Ectodermal cell (in vitro differentiated cells): Measurements from ENCODE around the gene USP5.

Source experiments
- H3K27ac ChIP-seq: 2 replicates; pipeline ENCODE4 v1.7.0; 2013; ENCODE audit warnings: mild to moderate bottlenecking, low read depth, low read length; ENCODE audit not compliant: insufficient read depth, poor library complexity, severe bottlenecking
- H3K27me3 ChIP-seq: 2 replicates; pipeline ENCODE4 v1.7.0; 2013; ENCODE audit warnings: mild to moderate bottlenecking, low read length; ENCODE audit not compliant: insufficient read depth, control insufficient read depth, poor library complexity, severe bottlenecking
- H3K36me3 ChIP-seq: one replicate; pipeline ENCODE4 v1.7.0; 2013; ENCODE audit warnings: low read length; ENCODE audit not compliant: control insufficient read depth, insufficient read depth
- H3K4me1 ChIP-seq: one replicate; pipeline ENCODE4 v1.7.0; 2013; ENCODE audit warnings: low read length; ENCODE audit not compliant: control insufficient read depth, insufficient read depth
- H3K4me3 ChIP-seq: 2 replicates; pipeline ENCODE4 v1.7.0; 2013; ENCODE audit warnings: low read depth, low read length, control low read depth; ENCODE audit not compliant: insufficient read depth
- H3K9me3 ChIP-seq: 2 replicates; pipeline ENCODE4 v1.7.0; 2013; ENCODE audit warnings: mild to moderate bottlenecking, low read length, moderate library complexity; ENCODE audit not compliant: control insufficient read depth
- WGBS, 2 experiments: methylation state at CpG; one replicate each; pipeline ENCODE4 v1.1.7; 2013; ENCODE audit warnings: missing lambda C conversion rate in 2 of 2; 5-methylcytosine and 5-hydroxymethylcytosine counted together

Gene USP5

DNA sequence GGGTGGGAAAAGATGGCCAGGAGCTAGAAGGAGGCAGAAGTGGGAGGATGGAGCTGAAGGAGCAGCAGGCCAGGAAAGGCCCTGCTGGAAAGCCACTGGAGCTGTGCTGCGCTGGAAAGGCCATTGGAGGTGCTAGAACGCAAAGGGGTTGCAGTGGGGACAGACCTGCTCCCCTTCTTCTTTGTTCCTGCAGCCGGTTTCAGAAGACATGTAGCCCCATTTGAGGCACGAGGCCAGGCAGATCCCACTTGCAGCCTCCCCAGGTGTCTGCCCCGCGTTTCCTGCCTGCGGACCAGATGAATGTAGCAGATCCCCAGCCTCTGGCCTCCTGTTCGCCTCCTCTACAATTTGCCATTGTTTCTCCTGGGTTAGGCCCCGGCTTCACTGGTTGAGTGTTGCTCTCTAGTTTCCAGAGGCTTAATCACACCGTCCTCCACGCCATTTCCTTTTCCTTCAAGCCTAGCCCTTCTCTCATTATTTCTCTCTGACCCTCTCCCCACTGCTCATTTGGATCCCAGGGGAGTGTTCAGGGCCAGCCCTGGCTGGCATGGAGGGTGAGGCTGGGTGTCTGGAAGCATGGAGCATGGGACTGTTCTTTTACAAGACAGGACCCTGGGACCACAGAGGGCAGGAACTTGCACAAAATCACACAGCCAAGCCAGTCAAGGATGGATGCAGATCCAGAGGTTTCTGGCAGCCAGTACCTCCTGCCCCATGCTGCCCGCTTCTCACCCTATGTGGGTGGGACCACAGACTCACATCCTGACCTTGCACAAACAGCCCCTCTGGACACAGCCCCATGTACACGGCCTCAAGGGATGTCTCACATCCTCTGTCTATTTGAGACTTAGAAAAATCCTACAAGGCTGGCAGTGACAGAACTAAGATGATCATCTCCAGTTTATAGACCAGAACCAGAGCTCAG lies 32.6 kb upstream of the USP5 start:
- no peaks in the 10 kb centered on the region for H3K9me3 ChIP-seq
- no peaks in the 10 kb centered on the region for H3K36me3 ChIP-seq
- H3K4me1 ChIP-seq: peaks cover 59% of the 10 kb centered on the region
- H3K4me3 ChIP-seq: no peak overlapping the region
- no peaks in the 10 kb centered on the region for H3K27me3 ChIP-seq
- 75 to 79% methylated on average over 13 of the region's 13 CpGs for WGBS, 2 experiments
- H3K27ac ChIP-seq: peak overlapping the region; percentile 67

DNA sequence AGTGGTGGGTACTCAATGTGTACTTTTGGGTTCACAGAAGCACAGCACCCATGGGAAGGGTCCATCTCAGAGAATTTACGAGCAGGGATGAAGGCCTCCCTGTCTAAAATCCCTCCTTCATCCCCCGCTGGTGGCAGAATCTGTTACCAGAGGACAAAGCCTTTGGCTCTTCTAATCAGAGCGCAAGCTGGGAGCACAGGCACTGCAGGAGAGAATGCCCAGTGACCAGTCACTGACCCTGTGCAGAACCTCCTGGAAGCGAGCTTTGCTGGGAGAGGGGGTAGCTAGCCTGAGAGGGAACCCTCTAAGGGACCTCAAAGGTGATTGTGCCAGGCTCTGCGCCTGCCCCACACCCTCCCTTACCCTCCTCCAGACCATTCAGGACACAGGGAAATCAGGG lies 31.8 kb upstream of the USP5 start:
- peak overlapping the region; percentile 67 for H3K27ac ChIP-seq
- no peaks in the 10 kb centered on the region for H3K36me3 ChIP-seq
- 31 to 34% methylated on average over 5 of the region's 5 CpGs for WGBS, 2 experiments
- H3K4me1 ChIP-seq: peaks cover 63% of the 10 kb centered on the region
- no peaks in the 10 kb centered on the region for H3K27me3 ChIP-seq
- no peak overlapping the region for H3K4me3 ChIP-seq
- H3K9me3 ChIP-seq: no peaks in the 10 kb centered on the region

DNA sequence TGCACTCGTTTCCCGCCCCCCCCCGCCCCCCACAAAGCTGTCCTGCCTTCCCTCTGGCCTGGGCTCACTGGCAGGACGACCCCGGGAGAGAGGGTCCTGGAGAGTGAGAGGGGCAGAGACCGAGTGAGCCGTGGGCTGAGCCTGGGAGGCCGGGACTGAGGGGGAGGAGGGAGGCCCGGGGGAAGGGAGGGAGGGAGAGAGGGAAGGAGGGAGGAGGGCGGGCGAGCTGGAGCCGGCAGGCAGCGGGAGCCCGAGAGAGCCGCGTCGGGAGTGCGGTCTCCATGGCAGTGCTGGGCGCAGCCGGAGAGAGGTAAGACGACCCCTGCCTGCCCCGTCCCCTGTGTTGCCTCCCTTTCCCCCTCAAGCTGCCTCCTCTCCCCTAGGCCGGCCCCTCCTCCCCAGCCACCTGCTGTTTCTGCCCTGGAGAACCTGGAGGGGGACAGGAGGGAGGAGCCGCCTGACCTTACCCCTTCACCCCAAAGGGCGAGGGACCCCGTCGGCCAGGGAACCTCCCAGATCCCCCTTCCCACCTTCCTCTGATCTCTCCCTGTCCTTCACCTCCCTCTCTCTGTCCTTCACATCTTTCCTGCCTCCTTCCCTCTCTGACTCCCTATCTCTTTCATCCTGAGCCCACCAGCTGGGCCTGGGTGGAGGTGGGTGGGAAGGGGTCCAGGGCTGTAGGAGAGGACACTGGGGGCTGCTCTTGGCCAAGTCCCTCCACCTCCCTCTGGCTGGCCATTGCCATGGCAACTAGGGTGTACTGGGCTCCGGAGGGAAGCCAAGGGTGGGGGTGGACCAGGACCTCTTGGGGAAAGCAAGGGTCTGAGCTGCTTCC lies 30.1 kb upstream of the USP5 start, which contains the start of gene GPR162:
TSS of gene GPR162 (plus strand) at position 231 of the 835 bp plus-strand sequence. CDS start 2,078 bp downstream, outside the sequence.
- H3K4me3 ChIP-seq: peak within 1 kb of the TSS; percentile 45
- WGBS, 2 experiments: 0 to 1% methylated on average over 25 to 28 of the region's 28 CpGs
- H3K4me1 ChIP-seq: peaks cover 71% of the 10 kb centered on the region

DNA sequence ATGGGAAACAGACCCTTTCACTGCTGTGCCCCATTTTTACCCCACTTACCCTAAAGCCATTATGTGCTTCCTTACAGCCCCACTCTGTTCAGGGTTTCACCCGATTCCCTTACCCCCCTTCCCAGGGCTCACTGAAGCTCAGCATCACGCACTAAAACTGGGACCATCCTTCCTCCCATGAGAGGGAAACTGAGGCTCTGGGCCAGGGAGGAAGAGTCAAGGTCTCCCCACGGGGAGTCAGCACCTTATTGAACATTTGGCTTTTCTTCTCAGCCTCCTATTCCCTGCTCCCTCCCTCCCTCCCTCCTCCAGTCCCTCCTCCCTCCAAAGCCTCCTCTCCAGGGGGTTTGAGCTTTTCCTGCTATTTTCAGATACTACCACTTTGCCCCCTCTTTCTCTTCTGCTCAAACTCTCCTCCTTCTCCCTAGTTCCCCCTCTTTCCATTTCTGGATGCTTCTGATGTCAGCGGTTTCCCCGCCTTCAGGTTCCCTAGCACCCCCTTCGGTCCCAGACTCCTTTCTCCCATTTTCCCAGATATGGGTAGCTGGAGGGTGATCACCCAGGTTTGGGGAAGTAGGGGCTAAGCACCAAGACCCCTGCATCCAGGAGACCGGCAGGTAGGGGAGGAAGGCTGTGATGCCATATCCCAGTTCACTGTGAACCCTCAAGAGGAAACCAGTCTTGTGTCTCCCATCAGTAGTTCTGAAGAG lies 29.4 kb upstream of the USP5 start:
- H3K4me1 ChIP-seq: peaks cover 78% of the 10 kb centered on the region
- no peaks in the 10 kb centered on the region for H3K27me3 ChIP-seq
- WGBS, 2 experiments: 51 to 60% methylated on average over 7 of the region's 7 CpGs
- H3K27ac ChIP-seq: no peak overlapping the region
- no peaks in the 10 kb centered on the region for H3K36me3 ChIP-seq
- H3K9me3 ChIP-seq: no peaks in the 10 kb centered on the region
- H3K4me3 ChIP-seq: peak overlapping the region; percentile 45

More for the DNA sequence above, 30.1 kb upstream of the USP5 start, which contains the start of gene GPR162:
- peak within 1 kb of the TSS; percentile 69 for H3K27ac ChIP-seq
- no peaks in the 10 kb centered on the region for H3K36me3 ChIP-seq
- H3K9me3 ChIP-seq: no peaks in the 10 kb centered on the region
- H3K27me3 ChIP-seq: no peaks in the 10 kb centered on the region

DNA sequence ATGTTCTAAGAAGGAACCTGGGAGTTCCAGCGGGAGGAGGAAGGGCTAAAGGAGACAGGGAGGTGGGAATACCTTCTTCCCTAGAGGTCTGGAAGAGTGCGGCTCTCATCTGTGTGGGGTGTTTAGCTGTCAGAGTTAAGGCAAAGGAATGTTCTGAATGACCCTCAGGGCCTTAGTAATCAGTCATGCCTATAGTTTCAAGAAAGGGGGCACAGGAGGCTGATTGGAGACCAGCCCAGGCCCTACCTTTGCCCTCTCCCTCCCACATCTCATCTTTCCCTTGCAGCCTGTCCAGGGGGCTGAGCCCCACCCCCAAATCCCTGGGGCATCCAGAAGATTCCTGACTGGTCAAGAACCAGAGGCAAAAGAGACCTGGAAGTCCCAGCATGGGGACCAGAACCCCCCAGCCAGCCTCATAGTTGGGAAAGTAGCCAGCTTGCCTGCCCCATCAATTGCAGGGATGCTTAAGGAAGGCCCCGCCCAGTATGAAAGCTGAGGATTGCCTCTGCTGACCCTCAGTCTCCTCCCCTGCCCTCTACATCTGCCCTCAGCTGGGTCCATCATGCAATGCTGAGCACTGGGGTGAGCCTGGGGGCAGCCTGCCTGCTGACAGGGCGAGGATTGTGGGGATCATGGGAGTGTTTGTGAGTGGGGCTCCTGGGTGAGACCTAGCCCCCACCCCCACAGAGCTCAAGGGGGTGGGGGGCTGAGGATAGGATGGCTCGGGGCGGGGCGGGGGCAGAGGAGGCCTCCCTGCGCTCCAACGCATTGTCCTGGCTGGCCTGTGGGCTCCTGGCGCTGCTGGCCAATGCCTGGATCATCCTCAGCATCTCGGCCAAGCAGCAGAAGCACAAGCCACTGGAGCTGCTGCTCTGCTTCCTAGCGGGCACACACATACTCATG lies 28.5 kb upstream of the USP5 start:
- no peaks in the 10 kb centered on the region for H3K27me3 ChIP-seq
- H3K9me3 ChIP-seq: no peaks in the 10 kb centered on the region
- 78 to 82% methylated on average over 12 of the region's 12 CpGs for WGBS, 2 experiments
- no peaks in the 10 kb centered on the region for H3K36me3 ChIP-seq
- peaks cover 70% of the 10 kb centered on the region for H3K4me1 ChIP-seq
- no peak overlapping the region for H3K27ac ChIP-seq
- H3K4me3 ChIP-seq: no peak overlapping the region

DNA sequence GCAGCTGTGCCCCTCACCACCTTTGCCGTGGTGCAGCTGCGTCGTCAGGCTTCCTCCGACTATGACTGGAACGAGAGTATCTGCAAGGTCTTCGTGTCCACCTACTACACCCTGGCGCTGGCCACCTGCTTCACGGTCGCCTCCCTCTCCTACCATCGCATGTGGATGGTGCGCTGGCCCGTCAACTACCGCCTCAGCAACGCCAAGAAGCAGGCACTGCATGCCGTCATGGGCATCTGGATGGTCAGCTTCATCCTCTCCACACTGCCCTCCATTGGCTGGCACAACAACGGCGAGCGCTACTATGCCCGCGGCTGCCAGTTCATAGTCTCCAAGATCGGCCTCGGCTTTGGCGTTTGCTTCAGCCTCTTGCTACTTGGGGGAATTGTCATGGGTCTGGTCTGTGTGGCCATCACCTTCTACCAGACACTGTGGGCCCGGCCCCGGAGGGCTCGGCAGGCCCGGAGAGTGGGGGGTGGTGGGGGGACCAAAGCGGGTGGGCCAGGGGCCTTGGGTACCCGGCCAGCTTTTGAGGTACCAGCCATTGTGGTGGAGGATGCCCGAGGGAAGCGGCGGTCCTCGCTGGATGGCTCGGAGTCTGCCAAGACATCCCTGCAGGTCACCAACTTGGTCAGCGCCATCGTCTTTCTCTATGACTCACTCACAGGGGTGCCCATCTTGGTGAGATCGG lies 27.7 kb upstream of the USP5 start:
- Histone ChIP-seq H3K4me1 (peaks cover 62% of the 10 kb centered on the region), H3K9me3 (no peaks in the 10 kb centered on the region), H3K4me3 (no peak overlapping the region), H3K27me3 (no peaks in the 10 kb centered on the region), H3K27ac (no peak overlapping the region), H3K36me3 (no peaks in the 10 kb centered on the region)
- WGBS, 2 experiments: 94% methylated on average over 37 of the region's 37 CpGs

DNA sequence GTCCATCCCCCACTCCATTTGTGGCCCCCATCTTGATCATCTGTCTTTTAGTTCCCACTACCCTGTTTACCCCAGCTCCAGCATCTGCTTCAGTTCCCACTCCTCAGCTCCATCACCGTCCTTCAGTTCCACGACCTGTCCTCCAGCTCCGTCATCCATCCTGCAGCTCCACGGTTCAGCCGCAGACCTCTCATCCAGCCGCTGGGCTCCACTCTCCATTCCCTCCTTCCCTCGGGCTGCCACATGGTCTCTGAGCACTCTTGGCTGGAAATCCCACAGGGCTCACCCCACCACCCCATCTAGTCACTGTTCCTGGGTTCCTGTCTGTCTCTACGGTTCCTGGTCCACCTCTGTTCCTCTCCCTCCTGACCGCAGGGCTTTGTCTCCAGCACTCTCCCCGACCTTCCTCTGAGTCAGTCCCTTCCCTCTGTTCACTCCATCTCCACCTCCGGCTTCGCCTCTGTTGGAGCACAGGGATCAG lies 27.0 kb upstream of the USP5 start:
- peaks cover 58% of the 10 kb centered on the region for H3K4me1 ChIP-seq
- H3K27me3 ChIP-seq: no peaks in the 10 kb centered on the region
- H3K4me3 ChIP-seq: peak overlapping the region; percentile 6
- 56 to 60% methylated on average over 12 of the region's 12 CpGs for WGBS, 2 experiments
- H3K36me3 ChIP-seq: no peaks in the 10 kb centered on the region
- H3K27ac ChIP-seq: no peak overlapping the region
- no peaks in the 10 kb centered on the region for H3K9me3 ChIP-seq

DNA sequence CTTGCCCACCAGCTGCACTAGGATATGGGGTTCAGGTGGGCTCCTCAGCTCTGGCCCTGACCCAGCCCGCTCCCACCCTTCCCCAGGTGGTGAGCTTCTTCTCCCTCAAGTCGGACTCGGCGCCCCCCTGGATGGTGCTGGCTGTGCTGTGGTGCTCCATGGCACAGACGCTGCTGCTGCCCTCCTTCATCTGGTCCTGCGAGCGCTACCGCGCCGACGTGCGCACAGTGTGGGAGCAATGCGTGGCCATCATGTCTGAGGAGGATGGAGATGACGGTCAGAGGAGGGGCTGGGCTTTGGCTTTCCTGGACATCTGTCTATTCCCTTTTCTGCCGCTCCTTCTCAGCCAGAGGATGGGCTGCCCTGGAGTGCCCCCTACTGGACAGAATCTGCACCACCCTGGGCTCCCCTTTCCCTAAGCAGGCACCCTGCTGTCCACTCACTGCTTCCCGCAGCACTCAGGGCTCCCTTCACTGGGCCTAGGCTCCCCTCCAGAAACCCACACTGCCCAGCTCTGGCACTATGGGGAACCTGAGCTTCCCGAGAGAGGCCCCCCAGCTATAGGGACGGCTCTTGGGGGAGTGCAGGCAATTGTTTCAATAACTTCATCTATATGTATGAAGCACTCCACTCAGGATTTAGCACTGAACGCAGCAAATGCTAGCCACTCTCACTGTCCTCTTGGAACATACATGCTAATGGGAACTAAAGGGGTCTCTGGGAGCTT lies 26.4 kb upstream of the USP5 start:
- H3K36me3 ChIP-seq: peaks cover 1% of the 10 kb centered on the region

More for the DNA sequence above, 26.4 kb upstream of the USP5 start:
- 15 to 20% methylated on average over 19 of the region's 19 CpGs for WGBS, 2 experiments
- no peak overlapping the region for H3K27ac ChIP-seq
- peak overlapping the region; percentile 6 for H3K4me3 ChIP-seq
- H3K4me1 ChIP-seq: peaks cover 58% of the 10 kb centered on the region
- no peaks in the 10 kb centered on the region for H3K9me3 ChIP-seq
- no peaks in the 10 kb centered on the region for H3K27me3 ChIP-seq
